Right lobe of liver (tissue), 4 donors: Measurements from ENCODE around the gene SH3GL1.

Experiments
- POLR2A ChIP-seq: fragments of 450-650 bp; IDR thresholded peaks from one replicate; pipeline ENCODE4 v1.6.1; 2017; ENCODE audit warnings: antibody characterized with exemption, mild to moderate bottlenecking
- TF ChIP-seq, protein P1 (sequence below), 4 donors: fragments of 200-600 bp in 3 of 4; fragments of 450-650 bp in 1 of 4; IDR thresholded peaks; one replicate each; pipeline versions ENCODE4 v1.5.1 to v1.8.0; 2016 to 2022; ENCODE audit warnings: antibody characterized with exemption in 4 of 4, mild to moderate bottlenecking in 2 of 4
- donor health status: DM: no; HTN: no; CAD: no.
- donor health status: DM: no; HTN: no; CAD: no.
- donor health status: DM: no; HTN: yes; CAD: no.

GRCh38 chr19:4437103-4437502 lies 36.8 kb upstream of the SH3GL1 start:
- TF ChIP-seq, protein P1, sequence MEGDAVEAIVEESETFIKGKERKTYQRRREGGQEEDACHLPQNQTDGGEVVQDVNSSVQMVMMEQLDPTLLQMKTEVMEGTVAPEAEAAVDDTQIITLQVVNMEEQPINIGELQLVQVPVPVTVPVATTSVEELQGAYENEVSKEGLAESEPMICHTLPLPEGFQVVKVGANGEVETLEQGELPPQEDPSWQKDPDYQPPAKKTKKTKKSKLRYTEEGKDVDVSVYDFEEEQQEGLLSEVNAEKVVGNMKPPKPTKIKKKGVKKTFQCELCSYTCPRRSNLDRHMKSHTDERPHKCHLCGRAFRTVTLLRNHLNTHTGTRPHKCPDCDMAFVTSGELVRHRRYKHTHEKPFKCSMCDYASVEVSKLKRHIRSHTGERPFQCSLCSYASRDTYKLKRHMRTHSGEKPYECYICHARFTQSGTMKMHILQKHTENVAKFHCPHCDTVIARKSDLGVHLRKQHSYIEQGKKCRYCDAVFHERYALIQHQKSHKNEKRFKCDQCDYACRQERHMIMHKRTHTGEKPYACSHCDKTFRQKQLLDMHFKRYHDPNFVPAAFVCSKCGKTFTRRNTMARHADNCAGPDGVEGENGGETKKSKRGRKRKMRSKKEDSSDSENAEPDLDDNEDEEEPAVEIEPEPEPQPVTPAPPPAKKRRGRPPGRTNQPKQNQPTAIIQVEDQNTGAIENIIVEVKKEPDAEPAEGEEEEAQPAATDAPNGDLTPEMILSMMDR (IDR thresholded peaks at IDR 0.05), result no peak
- TF ChIP-seq POLR2A, result no peak
